LNCaP clone FGC (cell line): Measurements from ENCODE around the gene FLT3.
A peak's percentile ranks its signal among the peaks of the same experiment; 100 is the strongest.

ENCODE experiments used
- DNase-seq: peaks from one replicate; pipeline ENCODE4 v3.0.0-alpha.2; 2011; ENCODE audit warnings: low read depth
- H3K4me3 ChIP-seq: 2 replicates; pipeline ENCODE4 v1.5.1; 2011; ENCODE audit warnings: mild to moderate bottlenecking, low read depth, low read length, control low read depth
- CTCF ChIP-seq: IDR thresholded peaks from 2 replicates; pipeline ENCODE4 v1.5.1; 2012; ENCODE audit warnings: mild to moderate bottlenecking; ENCODE audit not compliant: control insufficient read depth, insufficient read depth; ENCODE audit errors: extremely low read depth

The FLT3 gene

GRCh38 chr13:28002886-28003698, 97.3 kb downstream of the FLT3 start:
- H3K4me3 ChIP-seq, result no peak overlapping the region
- TF ChIP-seq CTCF, result no peak
- DNase-seq, result no peak

GRCh38 chr13:28001837-28002473, 98.4 kb downstream of the FLT3 start:
- no peak overlapping the region for H3K4me3 ChIP-seq
- DNase-seq, result no peak
- no peak for TF ChIP-seq CTCF

- DNase-seq, result no peak
- no peak overlapping the region for H3K4me3 ChIP-seq
- TF ChIP-seq CTCF, result no peak
Measured at GRCh38 chr13:28001049-28001448, 99.3 kb downstream of the FLT3 start.

GRCh38 chr13:28000567-28000966, 99.8 kb downstream of the FLT3 start:
- TF ChIP-seq CTCF, result no peak
- DNase-seq, result no peak

GRCh38 chr13:27997904-27998522, 102.4 kb downstream of the FLT3 start:
- peak; percentile 76 for TF ChIP-seq CTCF
- no peak overlapping the region for H3K4me3 ChIP-seq
- peak; percentile 27 for DNase-seq

More at GRCh38 chr13:28000567-28000966, 99.8 kb downstream of the FLT3 start:
- H3K4me3 ChIP-seq, result no peak overlapping the region

GRCh38 chr13:27991881-27992280, 108.5 kb downstream of the FLT3 start:
- TF ChIP-seq CTCF, result no peak
- no peak for DNase-seq

More at GRCh38 chr13:27991881-27992280, 108.5 kb downstream of the FLT3 start:
- no peak overlapping the region for H3K4me3 ChIP-seq
